Transverse colon (tissue), 4 donors: ENCODE data around the gene KCNQ1OT1. TPM values are rescaled to one million over a fixed set of nuclear protein-coding genes. Genes with fewer than 3 reads are reported as not detected.

ENCODE experiments used
- DNase-seq: peaks from one replicate; pipeline ENCODE4 v3.0.0-alpha.2; 2019
- H3K27ac ChIP-seq, 4 donors: fragments of 200-600 bp; sonication (generic); 2 replicates each; pipeline ENCODE4 v1.5.1; 2016 to 2018; ENCODE audit warnings: inconsistent platforms in 4 of 4
- H3K27me3 ChIP-seq: fragments of 200-600 bp; sonication (generic); 2 replicates; pipeline ENCODE4 v1.5.1; 2017; ENCODE audit warnings: inconsistent platforms
- H3K36me3 ChIP-seq, 4 donors: fragments of 200-600 bp; sonication (generic); 2 replicates each; pipeline ENCODE4 v1.5.1; 2017 to 2019; ENCODE audit warnings: inconsistent platforms in 4 of 4
- H3K4me1 ChIP-seq, 4 donors: fragments of 200-600 bp; sonication (generic); 2 replicates each; pipeline ENCODE4 v1.5.1; 2017 to 2020; ENCODE audit warnings: inconsistent platforms in 4 of 4
- H3K4me3 ChIP-seq, 4 donors: fragments of 200-600 bp; sonication (generic); 1 replicate in 1 of 4; 2 replicates in 3 of 4; pipeline versions ENCODE4 v1.5.1 to v1.6.1; 2017 to 2019; ENCODE audit warnings: inconsistent platforms in 4 of 4
- H3K9me3 ChIP-seq, 2 donors: fragments of 200-600 bp; sonication (generic); 2 replicates each; pipeline ENCODE4 v1.5.1; 2017 to 2019; ENCODE audit warnings: inconsistent platforms in 2 of 2
- EP300 ChIP-seq: sonication (generic); formaldehyde crosslinking; IDR thresholded peaks from one replicate; pipeline ENCODE4 v1.6.1; 2017; ENCODE audit warnings: antibody characterized with exemption, low read depth
- POLR2A ChIP-seq: fragments of 450-650 bp; IDR thresholded peaks from one replicate; pipeline ENCODE4 v1.6.1; 2016; ENCODE audit warnings: antibody characterized with exemption, mild to moderate bottlenecking, moderate library complexity
- POLR2AphosphoS5 ChIP-seq, 3 donors: sonication (generic); formaldehyde crosslinking; IDR thresholded peaks; one replicate each; pipeline ENCODE4 v1.6.1; 2016; ENCODE audit warnings: antibody characterized with exemption in 3 of 3
- WGBS, 2 donors: methylation state at CpG; one replicate each; pipeline ENCODE4 v1.1.5; 2018; ENCODE audit warnings: low coverage in 1 of 2; 5-methylcytosine and 5-hydroxymethylcytosine counted together
- in situ Hi-C, 4 donors: fragments of 200-750 bp; cut with MboI; loops; one replicate each; pipeline versions ENCODE4 v1.15.0 to v1.15.1; 2017; ENCODE audit warnings: low sequenced_read_pairs in 3 of 4, low pct_ligation_motif_present in 1 of 4, low pct_unique_long_range_greater_than_20kb in 1 of 4
- intact Hi-C: fragments of 100-400 bp; cut with DNase I; formaldehyde crosslinking; loops from one replicate; pipeline ENCODE4 v1.15.1; 2023; ENCODE audit warnings: low total_unique reads
- total RNA-seq, 4 donors: library from RNA; depleted of rRNA; stranded (reverse); fragments of >200 nt; gene quantifications; one replicate each; pipeline ENCODE4 v1.1.0, GENCODE V29; 2016
- TF ChIP-seq, protein P1 (sequence below), 5 experiments: fragments of 200-600 bp in 3 of 5; fragments of 450-650 bp in 2 of 5; sonication (generic) in 3 of 5; IDR thresholded peaks; 1 replicate in 2 of 5; 2 replicates in 3 of 5; pipeline ENCODE4 v1.5.1; 2016 to 2017; ENCODE audit warnings: antibody characterized with exemption in 5 of 5, inconsistent platforms in 3 of 5, mild to moderate bottlenecking in 2 of 5, moderate library complexity in 1 of 5

The KCNQ1OT1 gene
- total RNA-seq, 4 donors from 2014 or later, result 1.5 to 5.0 (median 1.9) TPM

- H3K4me1 ChIP-seq, result no peaks in the 10 kb centered on the region
- no peak overlapping the region for H3K4me3 ChIP-seq
- H3K27ac ChIP-seq, result no peak overlapping the region
- WGBS, 2 donors, result 60 to 68% methylated on average over 1 of the region's 1 CpG
- peaks cover 25 to 29% of the 10 kb centered on the region in 2 donors for H3K9me3 ChIP-seq
- no peak for DNase-seq
- H3K27me3 ChIP-seq, result no peaks in the 10 kb centered on the region
- no peaks in the 10 kb centered on the region for H3K36me3 ChIP-seq
- intact Hi-C loops, result no loop called here
- TF ChIP-seq EP300 (no peak), POLR2A (no peak), POLR2AphosphoS5 (IDR thresholded peaks at IDR 0.05) (no peak)
- TF ChIP-seq, protein P1, sequence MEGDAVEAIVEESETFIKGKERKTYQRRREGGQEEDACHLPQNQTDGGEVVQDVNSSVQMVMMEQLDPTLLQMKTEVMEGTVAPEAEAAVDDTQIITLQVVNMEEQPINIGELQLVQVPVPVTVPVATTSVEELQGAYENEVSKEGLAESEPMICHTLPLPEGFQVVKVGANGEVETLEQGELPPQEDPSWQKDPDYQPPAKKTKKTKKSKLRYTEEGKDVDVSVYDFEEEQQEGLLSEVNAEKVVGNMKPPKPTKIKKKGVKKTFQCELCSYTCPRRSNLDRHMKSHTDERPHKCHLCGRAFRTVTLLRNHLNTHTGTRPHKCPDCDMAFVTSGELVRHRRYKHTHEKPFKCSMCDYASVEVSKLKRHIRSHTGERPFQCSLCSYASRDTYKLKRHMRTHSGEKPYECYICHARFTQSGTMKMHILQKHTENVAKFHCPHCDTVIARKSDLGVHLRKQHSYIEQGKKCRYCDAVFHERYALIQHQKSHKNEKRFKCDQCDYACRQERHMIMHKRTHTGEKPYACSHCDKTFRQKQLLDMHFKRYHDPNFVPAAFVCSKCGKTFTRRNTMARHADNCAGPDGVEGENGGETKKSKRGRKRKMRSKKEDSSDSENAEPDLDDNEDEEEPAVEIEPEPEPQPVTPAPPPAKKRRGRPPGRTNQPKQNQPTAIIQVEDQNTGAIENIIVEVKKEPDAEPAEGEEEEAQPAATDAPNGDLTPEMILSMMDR (IDR thresholded peaks at IDR 0.05), result no peak
- in situ Hi-C loops, result no loop called here
These were observed 68.6 kb downstream of the KCNQ1OT1 start for GRCh38 chr11:2631161-2631560.

- Histone ChIP-seq H3K4me3 (no peak overlapping the region), H3K27me3 (no peaks in the 10 kb centered on the region), H3K9me3 (peaks cover 25 to 29% of the 10 kb centered on the region in 2 donors), H3K36me3 (no peaks in the 10 kb centered on the region), H3K27ac (no peak overlapping the region), H3K4me1 (no peaks in the 10 kb centered on the region)
- no peak for DNase-seq
- in situ Hi-C loops, result no loop called here
- 95% methylated on average over 1 of the region's 1 CpG; no CpG with 5 or more reads in 1 of the 2 donors for WGBS, 2 donors
- intact Hi-C loops, result no loop called here
- TF ChIP-seq POLR2AphosphoS5 (IDR thresholded peaks at IDR 0.05) (no peak), EP300 (no peak), POLR2A (no peak)
- TF ChIP-seq, protein P1 (IDR thresholded peaks at IDR 0.05), result no peak
These were observed 69.1 kb downstream of the KCNQ1OT1 start for GRCh38 chr11:2630679-2631078.

- 50 to 60% methylated on average over 2 to 3 of the region's 3 CpGs for WGBS, 2 donors
- H3K4me1 ChIP-seq, result no peaks in the 10 kb centered on the region
- no peak overlapping the region for H3K27ac ChIP-seq
- H3K27me3 ChIP-seq, result no peaks in the 10 kb centered on the region
- TF ChIP-seq, protein P1 (IDR thresholded peaks at IDR 0.05), result no peak
- no peak for TF ChIP-seq POLR2AphosphoS5 (IDR thresholded peaks at IDR 0.05)
- no peak for TF ChIP-seq POLR2A
- TF ChIP-seq EP300, result no peak
- intact Hi-C loops, result no loop called here
- DNase-seq, result no peak
- peaks cover 1 to 11% of the 10 kb centered on the region in 2 donors for H3K9me3 ChIP-seq
- in situ Hi-C loops, result no loop called here
- no peak overlapping the region for H3K4me3 ChIP-seq
- H3K36me3 ChIP-seq, result no peaks in the 10 kb centered on the region
These were observed 74.6 kb downstream of the KCNQ1OT1 start for GRCh38 chr11:2625183-2625582.

DNA sequence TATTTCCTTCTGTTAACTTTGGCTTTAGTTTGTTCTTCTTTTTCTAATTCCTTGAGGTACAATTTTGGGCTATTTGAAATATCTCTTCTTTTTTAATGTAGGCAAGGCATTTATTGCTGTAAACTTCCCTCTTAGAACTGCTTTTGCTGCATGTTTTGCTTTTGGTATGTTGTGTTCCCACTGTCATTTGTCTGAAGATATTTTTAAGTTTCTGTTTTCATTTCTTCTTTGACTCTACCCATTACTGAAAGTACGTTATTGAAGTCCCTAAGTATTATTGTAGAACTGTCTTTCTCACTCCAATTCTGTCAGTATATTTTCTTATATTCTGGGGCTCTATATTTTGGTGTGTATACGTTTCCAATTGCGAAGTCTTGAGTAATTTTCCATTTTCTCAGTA lies 77.9 kb downstream of the KCNQ1OT1 start:
- no peak for TF ChIP-seq POLR2A
- TF ChIP-seq, protein P1 (IDR thresholded peaks at IDR 0.05), result no peak
- no peak for TF ChIP-seq POLR2AphosphoS5 (IDR thresholded peaks at IDR 0.05)
- TF ChIP-seq EP300, result no peak
- whole genome bisulfite sequencing, 2 donors, result 28 to 36% methylated on average over 3 of the region's 3 CpGs
- in situ Hi-C loops, result no loop called here

More for the DNA sequence above, 77.9 kb downstream of the KCNQ1OT1 start:
- Histone ChIP-seq H3K36me3 (no peaks in the 10 kb centered on the region), H3K27me3 (no peaks in the 10 kb centered on the region), H3K9me3 (no peaks in the 10 kb centered on the region), H3K27ac (no peak overlapping the region), H3K4me3 (no peak overlapping the region), H3K4me1 (no peaks in the 10 kb centered on the region)
- no peak for DNase-seq
- intact Hi-C loops, result no loop called here
